ENCODE measurements around the gene IFT81.
"Not testable (repeated sequence)": the region's sequence is repeated elsewhere in the genome, so short reads cannot be mapped to it uniquely, and the experiment has no call there.

Gene IFT81

DNA sequence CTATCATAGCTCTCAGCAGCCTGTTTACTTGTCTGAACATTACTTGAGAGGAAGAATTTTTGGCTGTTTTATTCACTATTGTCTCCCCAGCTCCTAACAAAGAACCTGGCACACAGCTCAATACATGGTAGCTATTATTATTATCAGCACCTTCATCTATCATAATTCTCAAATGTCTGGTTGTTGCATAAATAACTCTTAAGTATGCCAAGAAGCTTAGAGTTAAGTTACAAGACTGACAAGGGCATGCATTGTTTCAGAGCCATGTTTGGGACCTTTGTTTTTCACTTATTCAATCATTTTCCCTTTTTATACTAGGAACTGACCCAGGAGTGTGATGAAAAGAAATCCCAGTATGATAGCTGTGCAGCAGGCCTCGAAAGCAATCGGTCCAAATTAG, 79.4 kb downstream of the IFT81 start:
- Histone ChIP-seq H3K27me3 (ENCODE audit: control insufficient read depth, insufficient read depth, low read length) (no peaks in the 10 kb centered on the region), H3K27ac (ENCODE audit: low read depth, low read length) (no peak overlapping the region), H3K4me3 (ENCODE audit: low read length) (no peak overlapping the region), H3K4me1 (ENCODE audit: control insufficient read depth, insufficient read depth, low read length) (no peaks in the 10 kb centered on the region), H3K9ac (ENCODE audit: low read length) (no peak overlapping the region), H3K36me3 (ENCODE audit: control insufficient read depth, insufficient read depth, low read length) (no peaks in the 10 kb centered on the region)

DNA sequence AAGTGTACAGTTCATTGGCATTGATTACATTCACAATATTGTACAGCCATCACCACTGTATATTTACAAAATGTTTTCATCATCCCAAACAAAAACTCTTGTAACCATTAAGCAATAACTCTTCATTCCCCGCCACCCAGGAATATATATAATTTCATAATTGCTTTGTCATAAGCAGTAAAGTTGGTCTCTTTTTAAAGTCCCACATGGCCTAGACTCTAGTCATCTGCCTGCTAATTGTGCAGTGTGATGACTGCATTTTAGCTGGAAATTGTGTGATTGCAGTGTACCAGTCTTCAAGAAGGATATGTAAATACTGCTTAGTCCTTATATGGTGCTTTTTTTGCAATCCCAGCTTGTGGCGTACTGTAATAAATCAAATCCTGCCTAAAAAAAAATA, 81.8 kb downstream of the IFT81 start:
- Histone ChIP-seq H3K36me3 (ENCODE audit: control insufficient read depth, insufficient read depth, low read length) (no peaks in the 10 kb centered on the region), H3K27ac (ENCODE audit: low read depth, low read length) (no peak overlapping the region), H3K4me1 (ENCODE audit: control insufficient read depth, insufficient read depth, low read length) (no peaks in the 10 kb centered on the region), H3K9ac (ENCODE audit: low read length) (no peak overlapping the region), H3K27me3 (ENCODE audit: control insufficient read depth, insufficient read depth, low read length) (no peaks in the 10 kb centered on the region), H3K4me3 (ENCODE audit: low read length) (no peak overlapping the region)

DNA sequence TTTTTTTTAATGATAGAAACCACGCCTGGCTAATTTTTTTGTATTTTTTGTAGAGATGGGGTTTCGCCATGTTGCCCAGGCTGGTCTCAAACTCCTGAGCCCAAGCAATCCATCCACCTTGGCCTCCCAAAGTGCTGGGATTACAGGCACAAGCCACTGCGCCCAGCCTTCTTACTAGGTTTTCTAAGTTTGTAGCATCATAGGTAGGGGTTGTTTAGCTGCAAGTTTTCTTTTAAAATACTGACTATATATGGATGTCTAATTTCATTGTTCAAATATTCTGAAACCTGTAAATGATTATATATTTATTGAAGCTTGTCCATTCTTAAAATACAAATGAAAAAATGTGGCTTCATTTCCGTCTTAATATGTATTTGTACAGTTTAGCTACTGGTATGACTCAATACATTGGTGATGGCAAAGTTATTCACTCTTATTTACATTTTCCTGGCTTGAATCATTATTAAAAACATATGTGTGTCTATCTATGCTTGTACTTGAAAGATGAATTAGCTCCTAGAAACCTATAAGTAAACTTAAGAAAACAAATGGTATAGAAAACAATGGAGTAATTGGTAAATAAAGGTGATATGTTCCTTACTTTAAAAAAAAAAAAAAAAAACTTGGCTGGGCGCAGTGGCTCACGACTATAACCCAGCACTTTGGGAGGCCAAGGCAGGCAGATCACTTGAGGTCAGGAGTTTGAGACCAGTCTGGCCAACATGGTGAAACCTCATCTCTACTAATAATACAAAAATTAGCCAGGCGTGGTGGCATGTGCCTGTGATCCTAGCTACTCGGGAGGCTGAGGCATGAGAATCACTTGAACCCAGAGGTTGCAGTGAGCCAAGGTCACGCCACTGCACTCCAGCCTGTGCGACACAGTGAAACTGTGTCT, 87.7 kb downstream of the IFT81 start:
- H3K27ac ChIP-seq (ENCODE audit: low read depth, low read length); H3K4me1 ChIP-seq (ENCODE audit: control insufficient read depth, insufficient read depth, low read length); H3K4me3 ChIP-seq (ENCODE audit: low read length); H3K27me3 ChIP-seq (ENCODE audit: control insufficient read depth, insufficient read depth, low read length); H3K9ac ChIP-seq (ENCODE audit: low read length); H3K36me3 ChIP-seq (ENCODE audit: control insufficient read depth, insufficient read depth, low read length): not testable (repeated sequence)

DNA sequence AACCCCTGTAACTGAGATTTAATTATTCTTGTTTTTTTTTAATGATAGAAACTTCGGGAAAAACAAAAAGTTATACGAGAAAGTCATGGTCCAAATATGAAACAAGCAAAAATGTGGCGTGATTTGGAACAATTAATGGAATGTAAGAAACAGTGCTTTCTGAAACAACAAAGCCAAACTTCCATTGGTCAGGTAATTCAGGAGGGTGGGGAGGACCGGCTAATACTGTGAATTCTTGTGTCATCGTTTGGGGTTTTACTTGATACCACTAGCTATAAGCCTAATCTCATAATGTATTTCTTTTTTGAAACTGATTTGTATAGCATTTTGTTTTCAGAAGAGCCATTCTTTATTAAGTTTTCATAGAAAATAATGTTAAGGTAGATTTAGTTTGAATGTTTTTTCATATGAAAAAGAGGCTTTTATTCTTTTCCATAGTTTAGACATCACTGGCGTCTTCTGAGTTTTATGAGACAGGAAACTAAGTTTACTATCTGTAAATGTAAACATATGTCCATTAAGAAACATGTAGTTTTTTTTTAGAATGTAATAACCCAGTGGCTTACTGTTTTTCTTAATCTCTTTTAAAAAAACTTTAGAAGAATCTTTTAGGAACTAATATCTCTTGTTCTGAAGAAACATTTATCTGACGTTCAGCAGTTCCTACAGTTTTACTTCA, 94.0 kb downstream of the IFT81 start:
- no peaks in the 10 kb centered on the region for H3K27me3 ChIP-seq (ENCODE audit: control insufficient read depth, insufficient read depth, low read length)
- H3K4me1 ChIP-seq (ENCODE audit: control insufficient read depth, insufficient read depth, low read length) = peaks cover 2% of the 10 kb centered on the region
- no peak overlapping the region for H3K9ac ChIP-seq (ENCODE audit: low read length)
- no peak overlapping the region for H3K4me3 ChIP-seq (ENCODE audit: low read length)
- H3K36me3 ChIP-seq (ENCODE audit: control insufficient read depth, insufficient read depth, low read length) = no peaks in the 10 kb centered on the region
- H3K27ac ChIP-seq (ENCODE audit: low read depth, low read length) = no peak overlapping the region

DNA sequence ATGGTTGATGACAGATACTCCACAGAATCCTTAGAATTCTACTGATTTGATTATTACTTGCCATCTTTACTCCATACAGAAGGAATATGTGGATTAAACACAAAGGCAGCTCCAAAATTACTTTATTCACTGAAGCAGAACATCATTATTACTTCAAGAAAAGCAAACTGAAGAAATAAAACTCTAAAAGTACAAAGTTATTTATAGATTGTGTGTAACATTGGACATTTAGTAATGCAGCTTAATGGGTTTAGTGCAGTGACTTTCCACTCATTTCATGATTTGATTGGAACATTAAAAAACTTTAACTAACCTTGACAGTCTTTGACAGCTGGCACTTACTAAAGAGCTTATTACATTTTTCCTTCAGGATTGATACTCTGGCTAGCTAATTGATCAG, 97.9 kb downstream of the IFT81 start:
- Histone ChIP-seq H3K27ac (ENCODE audit: low read depth, low read length) (peak overlapping the region; percentile 24), H3K9ac (ENCODE audit: low read length) (no peak overlapping the region)

DNA sequence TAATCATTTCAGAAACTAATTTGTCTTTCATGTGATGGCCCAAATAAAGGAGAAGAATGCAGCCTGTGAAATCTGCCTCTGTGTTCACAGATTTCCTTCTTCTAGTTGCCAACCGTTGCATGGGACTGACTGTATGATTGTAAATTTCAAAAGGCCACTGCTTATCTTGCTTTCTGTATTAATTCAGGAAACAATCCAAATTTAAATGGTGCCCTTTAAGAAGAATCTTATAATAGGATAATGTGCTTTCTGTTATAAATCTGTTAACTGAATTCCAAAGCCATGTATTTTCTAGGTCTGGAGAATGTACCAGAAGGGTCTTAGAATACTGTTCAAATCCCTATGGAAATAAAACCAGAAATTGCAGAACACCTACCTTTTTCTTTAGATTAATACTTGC, 98.3 kb downstream of the IFT81 start:
- Histone ChIP-seq H3K27ac (ENCODE audit: low read depth, low read length) (peak overlapping the region; percentile 24), H3K27me3 (ENCODE audit: control insufficient read depth, insufficient read depth, low read length) (no peaks in the 10 kb centered on the region), H3K4me1 (ENCODE audit: control insufficient read depth, insufficient read depth, low read length) (peaks cover 5% of the 10 kb centered on the region), H3K4me3 (ENCODE audit: low read length) (no peak overlapping the region), H3K36me3 (ENCODE audit: control insufficient read depth, insufficient read depth, low read length) (no peaks in the 10 kb centered on the region), H3K9ac (ENCODE audit: low read length) (no peak overlapping the region)

More for the DNA sequence above, 97.9 kb downstream of the IFT81 start:
- Histone ChIP-seq H3K36me3 (ENCODE audit: control insufficient read depth, insufficient read depth, low read length) (no peaks in the 10 kb centered on the region), H3K27me3 (ENCODE audit: control insufficient read depth, insufficient read depth, low read length) (no peaks in the 10 kb centered on the region), H3K4me3 (ENCODE audit: low read length) (no peak overlapping the region), H3K4me1 (ENCODE audit: control insufficient read depth, insufficient read depth, low read length) (peaks cover 5% of the 10 kb centered on the region)

DNA sequence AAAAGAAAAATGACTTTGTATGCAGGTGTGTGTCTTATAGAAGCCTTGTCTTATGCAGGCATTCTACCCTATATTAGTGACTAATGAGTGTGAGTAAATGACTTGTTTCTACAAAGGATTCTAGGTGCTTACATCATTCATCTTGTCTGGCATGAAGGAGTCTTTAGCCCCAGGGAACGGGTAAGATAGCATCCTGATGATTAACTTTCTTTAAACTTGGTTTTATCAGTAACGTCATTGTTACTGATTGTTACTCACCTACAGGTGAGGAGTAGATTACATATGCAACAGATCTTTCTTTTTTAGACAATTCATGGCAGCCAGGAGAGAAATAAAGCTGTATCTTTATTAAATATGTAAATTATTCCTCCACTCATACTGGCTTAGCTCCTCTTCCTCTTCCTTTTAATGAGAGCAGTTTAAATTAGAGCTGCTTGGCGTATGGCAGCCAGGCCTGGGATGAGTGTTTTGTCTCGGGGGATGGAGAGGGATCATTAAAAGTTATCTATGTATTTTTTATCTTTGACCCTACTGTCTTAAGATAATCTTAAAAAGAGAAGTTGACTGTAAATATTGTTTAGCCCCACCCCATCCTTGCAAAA, 99.7 kb downstream of the IFT81 start:
- H3K27ac ChIP-seq (ENCODE audit: low read depth, low read length) = no peak overlapping the region

DNA sequence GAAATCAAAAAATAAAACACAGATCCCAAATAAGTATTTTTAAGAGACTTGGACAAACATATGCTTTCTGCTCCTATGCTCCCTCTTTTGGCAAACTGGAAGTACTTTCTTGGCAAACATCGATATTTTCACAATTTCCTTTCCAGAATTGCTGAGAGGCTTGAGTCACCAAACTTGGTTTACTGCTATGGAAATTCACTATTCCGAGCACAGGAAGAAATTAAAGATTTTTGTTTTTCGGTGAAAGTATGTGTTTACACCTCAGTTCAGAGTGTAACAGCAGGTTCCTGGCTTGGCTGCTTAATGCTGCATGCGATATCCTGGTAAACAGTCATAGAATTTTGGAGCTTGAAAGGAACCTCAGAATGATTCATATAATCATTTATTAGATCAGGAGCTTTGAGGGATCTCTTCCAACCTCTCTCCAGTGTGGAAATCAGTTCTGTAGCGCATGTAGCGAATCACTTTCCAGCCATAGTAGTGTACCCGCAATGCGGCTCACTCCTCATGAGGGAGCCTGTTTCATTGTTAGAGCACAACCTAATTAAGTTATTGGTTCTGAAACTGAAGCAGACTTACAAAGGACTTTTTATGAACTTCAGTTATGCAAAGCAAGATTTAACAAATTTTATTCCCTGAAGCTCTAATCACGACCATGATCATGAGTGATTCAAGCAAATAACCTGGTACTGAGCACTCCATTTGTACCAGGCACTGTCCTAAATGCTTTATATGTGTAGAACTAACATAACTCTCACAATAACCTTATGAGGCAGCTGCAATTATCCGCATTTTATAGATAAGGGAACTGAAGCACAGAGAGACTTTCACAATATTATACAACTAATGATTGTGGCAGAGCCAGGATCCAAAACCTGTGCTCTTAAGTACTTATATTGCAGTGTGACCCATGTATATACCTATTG, 100.5 kb downstream of the IFT81 start:
- H3K27me3 ChIP-seq (ENCODE audit: control insufficient read depth, insufficient read depth, low read length) = no peaks in the 10 kb centered on the region
- no peak overlapping the region for H3K4me3 ChIP-seq (ENCODE audit: low read length)
- H3K4me1 ChIP-seq (ENCODE audit: control insufficient read depth, insufficient read depth, low read length) = peaks cover 5% of the 10 kb centered on the region
- no peak overlapping the region for H3K9ac ChIP-seq (ENCODE audit: low read length)
- H3K36me3 ChIP-seq (ENCODE audit: control insufficient read depth, insufficient read depth, low read length) = no peaks in the 10 kb centered on the region
- peak overlapping the region; percentile 53 for H3K27ac ChIP-seq (ENCODE audit: low read depth, low read length)

More for the DNA sequence above, 99.7 kb downstream of the IFT81 start:
- peaks cover 5% of the 10 kb centered on the region for H3K4me1 ChIP-seq (ENCODE audit: control insufficient read depth, insufficient read depth, low read length)
- H3K4me3 ChIP-seq (ENCODE audit: low read length) = no peak overlapping the region
- no peak overlapping the region for H3K9ac ChIP-seq (ENCODE audit: low read length)
- H3K36me3 ChIP-seq (ENCODE audit: control insufficient read depth, insufficient read depth, low read length) = no peaks in the 10 kb centered on the region
- H3K27me3 ChIP-seq (ENCODE audit: control insufficient read depth, insufficient read depth, low read length) = no peaks in the 10 kb centered on the region

DNA sequence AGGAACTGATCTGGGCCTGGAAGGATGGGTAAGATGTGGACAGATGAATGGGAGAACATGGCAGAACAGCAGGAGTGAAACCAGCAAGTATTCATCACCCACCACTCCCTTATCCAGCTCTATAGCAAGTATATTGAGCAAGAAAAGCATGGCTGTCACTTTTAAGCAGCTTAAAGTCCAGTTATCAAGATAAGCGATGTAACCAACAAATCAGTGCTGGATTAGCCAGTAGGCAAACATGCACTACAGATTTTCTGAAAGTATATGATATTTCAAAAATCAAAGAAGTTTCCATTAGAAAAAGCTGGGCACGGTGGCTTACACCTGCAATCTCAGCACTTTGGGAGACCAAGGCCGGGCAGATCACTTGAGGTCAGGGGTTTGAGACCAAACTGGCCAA, 103.0 kb downstream of the IFT81 start:
- Histone ChIP-seq H3K36me3 (ENCODE audit: control insufficient read depth, insufficient read depth, low read length) (no peaks in the 10 kb centered on the region), H3K27me3 (ENCODE audit: control insufficient read depth, insufficient read depth, low read length) (no peaks in the 10 kb centered on the region), H3K9ac (ENCODE audit: low read length) (no peak overlapping the region), H3K4me3 (ENCODE audit: low read length) (no peak overlapping the region), H3K4me1 (ENCODE audit: control insufficient read depth, insufficient read depth, low read length) (peaks cover 4% of the 10 kb centered on the region), H3K27ac (ENCODE audit: low read depth, low read length) (no peak overlapping the region)

DNA sequence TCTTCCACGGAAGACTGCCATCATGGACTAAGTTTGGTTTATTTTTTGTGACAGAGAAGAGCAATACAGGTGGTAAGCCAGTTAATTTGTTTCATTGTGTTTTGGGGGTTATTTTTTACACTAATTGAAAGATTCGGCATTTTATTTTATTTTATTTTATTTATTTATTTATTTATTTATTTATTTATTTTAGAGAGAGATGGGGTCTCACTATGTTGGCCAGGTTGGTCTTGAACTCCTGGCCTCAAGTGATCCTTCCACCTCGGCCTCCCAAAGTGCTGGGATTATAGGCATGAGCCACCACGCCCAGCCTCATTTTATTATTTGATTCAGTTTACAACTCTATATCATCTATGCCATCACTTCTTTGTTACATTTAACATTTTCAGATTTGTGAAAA, 104.2 kb downstream of the IFT81 start:
- H3K9ac ChIP-seq (ENCODE audit: low read length); H3K4me3 ChIP-seq (ENCODE audit: low read length); H3K27ac ChIP-seq (ENCODE audit: low read depth, low read length); H3K27me3 ChIP-seq (ENCODE audit: control insufficient read depth, insufficient read depth, low read length); H3K4me1 ChIP-seq (ENCODE audit: control insufficient read depth, insufficient read depth, low read length); H3K36me3 ChIP-seq (ENCODE audit: control insufficient read depth, insufficient read depth, low read length): not testable (repeated sequence)

DNA sequence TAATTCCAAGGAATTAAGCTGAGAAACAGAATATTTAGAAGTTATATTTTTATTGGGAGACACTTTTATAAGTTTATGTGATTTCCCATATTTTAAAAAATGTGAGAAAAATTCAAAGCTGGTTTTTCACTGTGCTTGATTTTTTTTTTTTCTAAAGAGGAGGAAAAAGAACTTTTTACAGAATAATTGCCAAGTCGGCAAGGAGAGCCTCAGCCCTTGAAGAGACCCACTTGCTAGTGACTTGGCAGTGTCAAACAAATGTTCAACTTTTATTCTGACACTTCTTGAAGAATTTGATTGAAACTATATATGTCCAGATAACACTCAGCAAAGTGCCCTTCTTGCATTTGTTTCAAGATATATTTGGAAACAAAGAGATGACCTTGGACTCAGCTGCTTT, 104.6 kb downstream of the IFT81 start:
- Histone ChIP-seq H3K27ac (ENCODE audit: low read depth, low read length) (no peak overlapping the region), H3K4me1 (ENCODE audit: control insufficient read depth, insufficient read depth, low read length) (peaks cover 1% of the 10 kb centered on the region), H3K36me3 (ENCODE audit: control insufficient read depth, insufficient read depth, low read length) (no peaks in the 10 kb centered on the region), H3K27me3 (ENCODE audit: control insufficient read depth, insufficient read depth, low read length) (no peaks in the 10 kb centered on the region), H3K9ac (ENCODE audit: low read length) (no peak overlapping the region), H3K4me3 (ENCODE audit: low read length) (no peak overlapping the region)

DNA sequence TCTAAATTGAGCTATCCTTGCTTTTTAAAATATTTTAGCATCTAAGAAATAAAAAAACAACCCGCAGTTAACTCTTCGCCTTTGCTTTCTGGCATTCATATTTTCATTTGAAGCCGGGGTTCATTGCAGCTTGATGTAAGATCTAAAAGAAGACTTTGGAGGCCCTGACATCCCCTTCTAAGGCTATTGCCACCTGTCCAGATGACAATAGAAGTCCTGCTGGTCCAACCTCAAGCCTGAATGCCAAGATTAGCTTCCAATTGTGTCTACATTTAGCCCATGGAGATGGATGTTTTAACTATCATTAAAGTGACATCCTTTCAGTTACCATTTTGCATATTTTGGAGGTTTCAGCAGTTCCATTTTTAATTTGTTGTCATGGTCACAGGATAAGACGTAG, 105.3 kb downstream of the IFT81 start:
- H3K27ac ChIP-seq (ENCODE audit: low read depth, low read length) = no peak overlapping the region
- no peak overlapping the region for H3K4me3 ChIP-seq (ENCODE audit: low read length)
- H3K36me3 ChIP-seq (ENCODE audit: control insufficient read depth, insufficient read depth, low read length) = no peaks in the 10 kb centered on the region
- H3K9ac ChIP-seq (ENCODE audit: low read length) = no peak overlapping the region
- H3K4me1 ChIP-seq (ENCODE audit: control insufficient read depth, insufficient read depth, low read length) = no peaks in the 10 kb centered on the region
- no peaks in the 10 kb centered on the region for H3K27me3 ChIP-seq (ENCODE audit: control insufficient read depth, insufficient read depth, low read length)
